Measurements from ENCODE around the gene DDX10.
A peak's percentile ranks its signal among the peaks of the same experiment; 100 is the strongest.
"Not testable (repeated sequence)": the region's sequence is repeated elsewhere in the genome, so short reads cannot be mapped to it uniquely, and the experiment has no call there.

DDX10 gene

DNA sequence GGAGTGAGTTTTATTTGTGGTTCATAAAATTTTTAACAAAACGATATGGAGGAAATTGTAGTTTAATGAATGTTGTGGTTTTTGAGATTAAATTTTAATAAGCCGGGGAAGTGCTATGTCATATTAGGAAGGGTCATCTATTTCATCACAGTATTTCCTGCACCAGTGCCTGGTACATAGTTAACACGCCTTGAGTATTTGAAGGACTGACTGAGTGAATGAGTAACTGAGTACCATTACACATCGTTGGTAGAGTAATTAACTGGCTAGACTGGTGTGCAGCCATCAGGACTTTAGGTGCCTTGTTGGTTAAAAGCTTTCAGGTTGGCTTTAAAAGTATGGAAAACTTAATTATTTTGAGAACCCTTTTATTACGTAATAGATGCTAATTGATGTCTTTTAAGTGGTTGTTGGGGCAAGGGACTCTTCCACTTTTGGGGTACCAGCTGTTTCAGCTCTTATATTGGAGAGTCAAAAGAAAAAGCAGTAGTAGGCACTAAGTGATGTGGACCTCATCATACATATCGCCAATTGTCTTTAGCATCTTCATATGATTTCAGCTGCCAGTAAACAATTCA, 101.8 kb downstream of the DDX10 start:
- Mint-ChIP-seq H3K4me3 (no peak overlapping the region), H3K27ac (no peak overlapping the region)

DNA sequence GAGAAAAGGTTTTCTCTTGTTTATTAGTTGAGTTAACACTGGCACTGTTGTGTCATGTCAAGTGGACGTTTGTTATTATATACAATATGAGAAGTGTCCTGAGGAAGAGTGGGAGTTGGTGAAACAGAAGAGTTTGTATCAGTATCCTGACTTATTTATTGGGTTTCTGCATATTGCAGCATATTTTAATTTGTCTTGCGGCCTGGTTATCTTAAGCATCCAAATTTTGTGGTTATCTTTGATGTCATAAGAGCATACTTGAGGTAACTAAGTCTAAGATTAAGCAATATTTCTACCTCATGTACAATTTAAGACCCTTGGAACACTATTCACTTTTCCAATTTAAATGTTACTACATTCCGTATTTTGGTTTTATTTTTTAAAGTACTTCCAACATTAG, 103.5 kb downstream of the DDX10 start:
- H3K9me3 Mint-ChIP-seq: no peaks in the 10 kb centered on the region
- ATAC-seq: no peak

More for the DNA sequence above, 101.8 kb downstream of the DDX10 start:
- Mint-ChIP-seq H3K4me1 (peaks cover 14% of the 10 kb centered on the region), H3K36me3 (no peaks in the 10 kb centered on the region), H3K9me3 (no peaks in the 10 kb centered on the region)
- DNase-seq (ENCODE audit: low spot score in 2 of 2) (no peak), ATAC-seq (no peak)

DNA sequence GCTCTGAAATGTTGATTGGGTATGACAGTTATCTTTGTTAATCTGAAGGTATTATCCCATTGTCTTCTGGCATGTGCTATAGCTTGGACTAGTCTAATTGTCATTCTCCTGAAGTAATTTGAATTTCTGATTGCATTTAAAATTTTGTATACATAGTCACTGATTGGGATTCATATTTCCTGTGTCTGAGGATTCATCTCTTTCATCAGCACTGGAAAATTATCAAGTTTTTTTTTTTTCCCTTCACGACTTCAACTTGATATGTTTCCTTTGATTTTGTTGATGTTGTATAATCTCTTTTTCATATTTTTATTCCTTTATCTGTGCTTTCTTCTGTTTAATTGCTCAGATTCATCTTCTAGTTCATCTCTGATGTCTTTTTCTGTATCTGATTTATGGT, 104.1 kb downstream of the DDX10 start:
- peaks cover 6% of the 10 kb centered on the region for H3K4me1 Mint-ChIP-seq
- no peaks in the 10 kb centered on the region for H3K36me3 Mint-ChIP-seq
- no peaks in the 10 kb centered on the region for H3K9me3 Mint-ChIP-seq
- no peak for ATAC-seq
- H3K4me3 Mint-ChIP-seq: no peak overlapping the region
- no peak for DNase-seq (ENCODE audit: low spot score in 2 of 2)
- H3K27ac Mint-ChIP-seq: no peak overlapping the region

More for the DNA sequence above, 103.5 kb downstream of the DDX10 start:
- no peaks in the 10 kb centered on the region for H3K36me3 Mint-ChIP-seq
- peaks cover 6% of the 10 kb centered on the region for H3K4me1 Mint-ChIP-seq
- DNase-seq (ENCODE audit: low spot score in 2 of 2): no peak
- H3K27ac Mint-ChIP-seq: no peak overlapping the region
- no peak overlapping the region for H3K4me3 Mint-ChIP-seq

DNA sequence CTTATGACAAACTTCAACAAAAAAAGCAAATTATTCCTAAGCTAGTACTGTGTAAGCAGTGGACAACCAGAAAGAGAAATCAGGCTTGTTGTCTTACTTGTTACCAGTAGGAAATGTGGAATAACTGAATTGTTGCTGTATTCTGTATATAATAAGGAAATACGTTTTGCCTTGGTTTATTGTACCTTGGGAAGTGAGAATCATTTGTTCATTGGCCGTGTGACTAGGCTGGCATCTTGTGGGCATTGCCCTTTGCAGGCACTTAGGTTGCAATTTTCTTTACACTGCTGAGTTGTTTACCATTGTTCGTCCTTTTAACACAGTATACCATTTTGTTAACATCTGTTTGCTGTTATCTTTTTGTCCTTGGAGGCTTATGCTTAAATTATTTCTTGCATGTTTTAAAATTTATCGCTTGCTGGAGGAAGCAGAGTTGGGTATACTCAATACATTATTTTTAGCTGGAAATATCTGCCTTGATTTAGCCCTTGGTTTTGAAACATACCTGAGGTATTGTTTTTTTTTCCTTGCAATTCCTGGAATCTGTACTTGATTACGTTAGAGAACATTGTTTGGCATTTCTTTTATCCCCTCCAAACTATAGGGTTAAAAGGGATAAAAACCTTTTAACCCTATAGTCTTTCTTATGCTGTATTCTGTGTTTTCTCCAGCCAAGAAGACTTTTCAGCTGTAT, 109.3 kb downstream of the DDX10 start:
- Mint-ChIP-seq H3K27ac (no peak overlapping the region), H3K4me3 (no peak overlapping the region), H3K4me1 (peaks cover 2% of the 10 kb centered on the region), H3K9me3 (peaks cover 4% of the 10 kb centered on the region), H3K36me3 (peaks cover 13% of the 10 kb centered on the region)
- ATAC-seq: no peak
- DNase-seq (ENCODE audit: low spot score in 2 of 2): no peak

DNA sequence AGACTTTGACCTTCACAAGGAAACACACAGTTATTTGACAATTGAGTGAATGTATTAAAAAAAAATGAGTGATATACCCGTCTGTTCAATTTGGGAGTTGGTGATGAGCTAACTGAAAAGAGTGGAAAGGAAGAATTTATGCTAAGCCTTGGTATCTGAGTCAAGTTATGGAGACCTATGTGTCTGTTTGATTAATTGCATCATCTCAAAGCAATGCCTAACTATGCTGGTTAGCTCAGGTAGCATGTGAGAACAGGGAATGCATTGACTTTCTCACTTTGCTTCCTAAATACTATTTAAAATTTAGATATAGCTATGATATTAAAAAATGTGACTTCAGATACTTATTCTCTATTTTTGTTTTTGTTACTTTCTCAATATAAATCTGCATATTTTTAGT, 110.5 kb downstream of the DDX10 start:
- no peaks in the 10 kb centered on the region for H3K4me1 Mint-ChIP-seq
- ATAC-seq (no peak), DNase-seq (ENCODE audit: low spot score in 2 of 2) (no peak)
- H3K9me3 Mint-ChIP-seq: peaks cover 4% of the 10 kb centered on the region
- H3K27ac Mint-ChIP-seq: no peak overlapping the region
- no peak overlapping the region for H3K4me3 Mint-ChIP-seq
- peaks cover 13% of the 10 kb centered on the region for H3K36me3 Mint-ChIP-seq

DNA sequence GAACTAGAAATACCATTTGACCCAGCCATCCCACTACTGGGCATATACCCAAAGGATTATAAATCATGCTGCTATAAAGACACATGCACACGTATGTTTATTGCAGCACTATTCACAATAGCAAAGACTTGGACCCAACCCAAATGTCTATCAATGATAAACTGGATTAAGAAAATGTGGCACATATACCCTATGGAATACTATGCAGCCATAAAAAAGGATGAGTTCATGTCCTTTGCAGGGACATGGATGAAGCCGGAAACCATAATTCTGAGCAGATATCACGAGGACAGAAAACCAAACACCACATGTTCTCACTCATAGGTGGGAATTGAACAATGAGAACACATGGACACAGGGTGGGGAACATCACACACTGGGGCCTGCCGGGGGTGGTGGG, 114.3 kb downstream of the DDX10 start:
- not testable (repeated sequence) for H3K27ac Mint-ChIP-seq; H3K4me3 Mint-ChIP-seq; H3K4me1 Mint-ChIP-seq; H3K9me3 Mint-ChIP-seq; DNase-seq (ENCODE audit: low spot score in 2 of 2); ATAC-seq
- H3K36me3 Mint-ChIP-seq: peaks cover 13% of the 10 kb centered on the region

DNA sequence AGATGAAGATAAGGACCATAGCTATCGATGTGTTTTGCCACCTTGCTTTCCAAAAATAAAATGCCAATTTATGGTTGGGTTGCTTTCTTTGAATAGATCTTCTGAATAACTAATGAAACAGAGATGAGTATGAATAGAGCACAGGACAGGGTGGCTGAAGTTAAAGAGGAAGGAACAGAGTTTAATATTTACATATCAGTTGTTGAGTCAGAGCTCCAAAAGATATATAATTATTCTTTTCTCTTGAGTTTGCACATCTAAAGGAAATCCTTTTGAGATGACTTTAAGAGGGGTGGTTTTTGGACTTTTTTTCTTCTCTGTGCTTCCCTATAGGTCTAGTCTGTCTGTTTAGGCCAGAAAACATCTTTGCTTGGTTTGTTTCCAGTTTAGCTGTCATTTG, 115.2 kb downstream of the DDX10 start:
- Mint-ChIP-seq H3K36me3 (peaks cover 13% of the 10 kb centered on the region), H3K9me3 (peaks cover 4% of the 10 kb centered on the region), H3K27ac (no peak overlapping the region), H3K4me3 (no peak overlapping the region), H3K4me1 (peaks cover 12% of the 10 kb centered on the region)
- DNase-seq (ENCODE audit: low spot score in 2 of 2): no peak
- ATAC-seq: no peak

DNA sequence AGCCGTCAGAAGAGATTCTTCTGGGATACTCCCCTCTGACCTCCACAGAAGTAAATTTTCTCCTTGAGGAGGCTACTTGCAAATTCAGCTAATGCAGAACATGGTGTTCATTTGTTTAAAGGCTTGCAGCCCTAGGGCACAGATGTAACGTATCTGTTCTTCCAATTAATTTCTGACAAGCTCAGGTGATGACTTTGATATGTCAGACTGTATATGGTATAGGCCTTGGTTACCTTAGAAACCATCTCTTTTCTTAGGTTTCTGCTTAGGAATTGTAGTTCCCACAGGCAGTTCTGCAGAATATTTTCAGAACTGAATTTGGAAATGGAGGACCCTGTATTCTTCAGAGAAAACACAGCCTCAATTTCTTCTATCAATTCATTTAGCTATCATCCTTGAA, 117.1 kb downstream of the DDX10 start:
- no peak for DNase-seq (ENCODE audit: low spot score in 2 of 2)
- peaks cover 28% of the 10 kb centered on the region for H3K4me1 Mint-ChIP-seq
- peaks cover 4% of the 10 kb centered on the region for H3K9me3 Mint-ChIP-seq
- no peak overlapping the region for H3K27ac Mint-ChIP-seq
- no peak for ATAC-seq
- H3K36me3 Mint-ChIP-seq: peaks cover 11% of the 10 kb centered on the region
- no peak overlapping the region for H3K4me3 Mint-ChIP-seq

DNA sequence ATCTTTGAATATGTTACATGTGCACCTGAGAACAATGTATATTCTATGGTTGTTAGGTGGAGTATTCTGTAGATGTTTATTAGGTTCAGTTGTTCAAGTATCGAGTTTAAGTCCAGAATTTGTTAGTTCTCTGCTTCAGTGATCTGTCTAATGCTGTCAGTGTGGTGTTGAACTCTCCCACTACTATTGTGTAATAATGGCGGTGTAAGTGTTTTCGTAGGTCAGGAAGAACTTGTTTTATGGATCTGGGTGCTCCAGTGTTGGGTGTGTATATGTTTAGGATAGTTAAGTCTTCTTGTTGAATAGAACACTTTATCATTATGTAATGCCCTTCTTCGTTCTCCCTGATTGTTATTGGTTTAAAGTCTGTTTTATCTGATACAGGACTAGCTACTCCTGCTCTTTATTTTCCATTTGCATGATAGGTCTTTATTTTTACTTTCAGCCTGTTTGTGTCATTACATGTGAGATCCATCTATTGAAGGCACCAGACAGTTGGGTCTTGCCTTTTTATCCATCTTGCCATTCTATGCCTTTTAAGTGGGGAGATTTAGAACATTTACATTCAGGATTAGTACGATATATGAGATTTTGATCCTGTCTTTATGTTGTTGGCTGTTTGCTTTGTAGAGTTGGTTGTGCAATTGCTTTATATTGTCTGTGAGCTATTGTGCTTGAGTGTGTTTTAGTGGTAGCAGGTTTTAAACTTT, 121.6 kb downstream of the DDX10 start:
- Mint-ChIP-seq H3K27ac (no peak overlapping the region), H3K4me1 (peaks cover 42% of the 10 kb centered on the region), H3K9me3 (no peaks in the 10 kb centered on the region), H3K4me3 (no peak overlapping the region), H3K36me3 (no peaks in the 10 kb centered on the region)
- no peak for DNase-seq (ENCODE audit: low spot score in 2 of 2)
- no peak for ATAC-seq

DNA sequence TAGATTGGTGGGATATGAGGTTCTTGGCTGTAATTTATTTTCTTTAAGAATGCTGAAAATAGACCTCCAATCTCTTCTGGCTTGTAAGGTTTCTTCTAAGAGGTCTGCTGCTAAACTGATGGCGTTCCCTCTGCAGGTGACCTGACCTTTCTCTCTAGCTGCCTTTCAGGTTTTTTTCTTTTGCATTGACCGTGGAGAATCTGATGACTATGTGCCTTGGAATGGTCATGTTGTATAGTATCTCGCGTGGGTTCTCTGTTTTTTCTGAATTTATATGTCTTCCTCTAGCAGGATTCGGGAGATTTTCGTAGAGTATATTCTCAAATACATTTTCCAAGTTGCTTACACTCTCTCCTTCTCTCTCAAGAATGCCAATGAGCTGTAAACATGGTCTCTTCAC, 122.2 kb downstream of the DDX10 start:
- no peaks in the 10 kb centered on the region for H3K36me3 Mint-ChIP-seq
- DNase-seq (ENCODE audit: low spot score in 2 of 2): no peak
- H3K4me3 Mint-ChIP-seq: no peak overlapping the region
- peaks cover 42% of the 10 kb centered on the region for H3K4me1 Mint-ChIP-seq
- no peak overlapping the region for H3K27ac Mint-ChIP-seq
- H3K9me3 Mint-ChIP-seq: no peaks in the 10 kb centered on the region
- ATAC-seq: no peak

DNA sequence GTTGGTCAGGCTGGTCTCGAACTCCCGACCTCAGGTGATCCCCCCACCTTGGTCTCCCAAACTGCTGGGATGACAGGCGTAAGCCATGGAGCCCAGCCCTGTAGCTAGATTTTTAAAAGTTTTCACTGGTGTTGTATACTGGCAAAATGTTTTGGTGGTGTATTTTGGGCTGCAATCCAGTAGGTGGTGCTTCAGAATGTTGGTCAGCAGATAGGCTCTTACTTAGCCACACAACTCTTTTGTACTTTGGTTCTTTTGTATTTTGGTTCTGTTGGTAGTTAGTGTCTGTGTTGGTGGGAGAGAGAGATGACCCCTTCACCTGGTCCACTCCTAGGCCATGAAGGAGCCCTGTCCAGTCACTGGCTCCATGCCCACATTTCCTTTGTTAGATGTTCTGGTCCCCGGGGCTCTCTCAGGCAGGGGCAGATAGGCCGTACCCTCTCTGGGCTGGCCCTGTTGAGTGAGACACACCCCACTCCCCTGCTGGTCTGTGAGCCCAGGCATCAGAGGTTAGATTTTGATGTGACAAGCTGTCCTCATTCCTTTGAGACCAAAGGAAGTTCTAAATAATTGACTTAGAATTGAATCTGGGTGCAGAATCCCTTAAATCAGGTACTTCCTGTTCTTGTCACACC, 123.8 kb downstream of the DDX10 start:
- Mint-ChIP-seq H3K27ac (no peak overlapping the region), H3K36me3 (no peaks in the 10 kb centered on the region), H3K4me3 (no peak overlapping the region), H3K4me1 (peaks cover 38% of the 10 kb centered on the region), H3K9me3 (no peaks in the 10 kb centered on the region)
- ATAC-seq: no peak
- DNase-seq (ENCODE audit: low spot score in 2 of 2): no peak

DNA sequence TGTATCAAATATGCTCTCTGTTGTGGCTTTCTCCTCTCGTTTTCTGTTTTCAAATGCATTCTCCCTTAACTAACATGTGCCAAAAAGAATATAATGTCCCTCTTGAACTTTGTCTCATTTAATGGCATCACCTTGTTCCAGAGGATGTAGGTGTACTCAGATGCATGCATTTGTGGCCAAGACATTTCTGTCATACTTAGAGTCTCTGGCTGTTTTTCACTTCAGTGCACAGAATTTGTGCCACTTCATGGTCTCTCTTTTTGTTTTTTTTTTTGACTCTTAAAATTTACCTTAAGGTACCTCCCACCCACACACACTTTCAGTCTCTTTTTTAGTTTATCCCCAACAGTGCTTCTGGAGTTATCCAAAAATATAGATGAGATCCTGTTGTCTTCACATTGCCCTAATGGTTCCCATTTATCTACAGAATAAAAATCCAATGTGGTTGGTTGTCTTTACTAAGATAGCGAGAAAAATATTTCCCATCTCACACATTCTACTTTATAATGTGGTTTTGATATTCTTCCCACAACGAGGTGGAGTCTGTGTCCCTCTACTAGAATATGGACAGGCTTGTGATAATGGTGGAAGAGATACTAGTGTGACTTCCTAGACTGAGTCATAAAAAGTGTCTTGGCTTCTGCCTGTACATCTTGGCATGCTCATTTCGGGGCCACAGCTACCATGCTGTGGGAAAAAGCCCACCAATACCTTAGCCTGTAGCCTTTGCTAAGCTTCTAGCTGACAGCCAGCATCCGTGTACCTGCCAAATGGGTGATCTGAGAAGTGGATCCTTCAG, 125.8 kb downstream of the DDX10 start:
- ATAC-seq: peak; percentile 48
- no peak overlapping the region for H3K4me3 Mint-ChIP-seq
- H3K27ac Mint-ChIP-seq: no peak overlapping the region
- H3K36me3 Mint-ChIP-seq: no peaks in the 10 kb centered on the region
- no peak for DNase-seq (ENCODE audit: low spot score in 2 of 2)
- H3K4me1 Mint-ChIP-seq: peaks cover 29% of the 10 kb centered on the region
- H3K9me3 Mint-ChIP-seq: no peaks in the 10 kb centered on the region

DNA sequence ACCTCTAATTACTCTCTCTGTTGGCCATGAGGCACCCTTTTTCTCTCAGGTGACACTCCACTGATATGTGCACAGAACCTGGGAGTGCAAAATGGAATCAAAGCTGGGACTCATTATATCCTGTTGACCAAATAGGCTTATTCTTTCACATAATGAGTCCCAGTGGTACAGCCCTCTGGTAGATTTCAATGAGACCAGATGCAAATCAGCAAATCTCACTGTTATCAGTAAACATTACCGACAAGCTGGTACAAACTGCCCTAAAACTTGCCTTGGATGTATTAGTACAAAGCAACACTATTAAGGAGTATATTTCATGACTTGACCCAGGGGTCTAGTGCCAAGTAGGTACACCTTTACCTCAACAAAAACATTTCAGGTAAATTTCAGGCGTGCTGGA, 128.3 kb downstream of the DDX10 start:
- H3K27ac Mint-ChIP-seq: no peak overlapping the region
- peaks cover 2% of the 10 kb centered on the region for H3K9me3 Mint-ChIP-seq
- DNase-seq (ENCODE audit: low spot score in 2 of 2) (no peak), ATAC-seq (no peak)
- no peak overlapping the region for H3K4me3 Mint-ChIP-seq
- H3K4me1 Mint-ChIP-seq: peaks cover 26% of the 10 kb centered on the region
- H3K36me3 Mint-ChIP-seq: no peaks in the 10 kb centered on the region

DNA sequence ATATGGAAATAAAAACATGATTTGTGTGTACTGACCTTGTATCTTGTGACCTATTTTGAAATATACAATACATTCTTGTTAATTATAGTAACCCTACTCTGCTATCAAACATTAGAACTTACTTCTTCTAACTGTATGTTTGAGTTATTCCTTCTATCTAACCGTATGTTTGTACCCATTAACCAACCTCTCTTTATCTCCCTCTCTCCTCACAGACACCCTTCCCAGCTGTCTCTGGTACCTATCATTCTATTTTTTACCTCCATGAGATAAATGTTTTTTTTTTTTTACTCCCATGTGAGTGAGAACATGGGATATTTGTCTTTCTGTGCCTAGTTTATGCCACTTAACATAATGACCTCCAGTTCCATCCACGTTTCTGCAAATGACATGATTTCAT, 128.7 kb downstream of the DDX10 start:
- Mint-ChIP-seq H3K9me3 (peaks cover 2% of the 10 kb centered on the region), H3K27ac (no peak overlapping the region), H3K4me3 (no peak overlapping the region), H3K36me3 (no peaks in the 10 kb centered on the region), H3K4me1 (peaks cover 23% of the 10 kb centered on the region)
- DNase-seq (ENCODE audit: low spot score in 2 of 2) (no peak), ATAC-seq (no peak)

DNA sequence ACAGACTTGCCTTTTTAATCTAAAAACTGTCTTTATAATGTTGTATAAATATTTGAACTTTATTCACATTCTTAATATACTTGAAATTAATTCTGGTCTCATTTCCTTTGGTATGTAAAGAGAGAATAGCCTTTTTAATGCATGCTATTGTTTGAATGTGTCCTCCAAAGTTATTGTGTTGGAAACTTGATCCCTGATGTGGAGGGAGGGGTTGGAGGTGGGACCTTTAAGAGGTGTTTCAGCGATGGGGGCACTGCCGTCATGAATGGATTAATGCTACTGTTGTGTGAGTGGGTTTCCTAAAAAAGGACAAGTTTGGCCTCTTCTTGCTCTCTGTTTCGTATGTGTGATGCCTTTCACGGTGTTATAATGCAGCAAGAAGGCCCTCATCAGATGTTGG, 131.7 kb downstream of the DDX10 start:
- Mint-ChIP-seq H3K9me3 (peaks cover 2% of the 10 kb centered on the region), H3K36me3 (no peaks in the 10 kb centered on the region), H3K4me1 (peaks cover 6% of the 10 kb centered on the region), H3K4me3 (no peak overlapping the region), H3K27ac (no peak overlapping the region)
- DNase-seq (ENCODE audit: low spot score in 2 of 2) (no peak), ATAC-seq (no peak)

Measured in stimulated activated effector memory CD8-positive, alpha-beta T cell treated with anti-CD3 and anti-CD28 coated beads, Interleukin-12 subunit alpha, Interleukin-12 subunit beta, amount 100 ng/mL, for 72 hours (primary cell).